Peyer's patch (tissue), 4 donors: ENCODE results near the gene NFE2L2. TPM values are rescaled to one million over a fixed set of nuclear protein-coding genes. Genes with fewer than 3 reads are reported as not detected.
A peak's percentile ranks its signal among the peaks of the same experiment; 100 is the strongest.
"Not testable (repeated sequence)": the region's sequence is repeated elsewhere in the genome, so short reads cannot be mapped to it uniquely, and the experiment has no call there.

Experiments used
- DNase-seq, 3 donors: peaks; one replicate each; pipeline ENCODE4 v3.0.0-alpha.2; 2017 to 2019
- H3K27ac ChIP-seq, 4 donors: fragments of 200-600 bp; sonication (generic); one replicate each; pipeline ENCODE4 v1.5.1; 2016 to 2019
- H3K27me3 ChIP-seq, 2 donors: fragments of 200-600 bp; sonication (generic); one replicate each; pipeline ENCODE4 v1.5.1; 2019
- H3K36me3 ChIP-seq, 3 donors: fragments of 200-600 bp; sonication (generic); one replicate each; pipeline ENCODE4 v1.5.1; 2016 to 2019
- H3K4me1 ChIP-seq, 4 donors: fragments of 200-600 bp; sonication (generic); one replicate each; pipeline ENCODE4 v1.5.1; 2016 to 2019
- H3K4me3 ChIP-seq, 4 donors: fragments of 200-600 bp; sonication (generic); 1 replicate in 3 of 4; 2 replicates in 1 of 4; pipeline ENCODE4 v1.5.1; 2016 to 2019; ENCODE audit warnings: mild to moderate bottlenecking in 1 of 4
- H3K9me3 ChIP-seq, 4 donors: fragments of 200-600 bp; sonication (generic); one replicate each; pipeline ENCODE4 v1.5.1; 2016 to 2019; ENCODE audit warnings: mild to moderate bottlenecking in 1 of 4
- POLR2A ChIP-seq, 2 donors: fragments of 450-650 bp; IDR thresholded peaks; one replicate each; pipeline ENCODE4 v1.5.1; 2017; ENCODE audit warnings: antibody characterized with exemption in 2 of 2, mild to moderate bottlenecking in 2 of 2, moderate library complexity in 2 of 2
- total RNA-seq, 4 donors: library from RNA; depleted of rRNA; stranded (reverse); fragments of >200 nt; gene quantifications; one replicate each; pipeline ENCODE4 v1.1.0, GENCODE V29; 2016
- TF ChIP-seq, protein P1 (sequence below), 6 experiments: fragments of 450-650 bp in 4 of 6; fragments of 200-600 bp in 2 of 6; sonication (generic) in 1 of 6; IDR thresholded peaks; one replicate each; pipeline ENCODE4 v1.5.1; 2017 to 2019; ENCODE audit warnings: antibody characterized with exemption in 6 of 6, mild to moderate bottlenecking in 3 of 6, moderate library complexity in 1 of 6

Gene NFE2L2
- total RNA-seq: 100 to 1,000 TPM in 2 of 4 donors, 10 to 100 TPM in 2; 85.3 to 162 (median 108) TPM

DNA sequence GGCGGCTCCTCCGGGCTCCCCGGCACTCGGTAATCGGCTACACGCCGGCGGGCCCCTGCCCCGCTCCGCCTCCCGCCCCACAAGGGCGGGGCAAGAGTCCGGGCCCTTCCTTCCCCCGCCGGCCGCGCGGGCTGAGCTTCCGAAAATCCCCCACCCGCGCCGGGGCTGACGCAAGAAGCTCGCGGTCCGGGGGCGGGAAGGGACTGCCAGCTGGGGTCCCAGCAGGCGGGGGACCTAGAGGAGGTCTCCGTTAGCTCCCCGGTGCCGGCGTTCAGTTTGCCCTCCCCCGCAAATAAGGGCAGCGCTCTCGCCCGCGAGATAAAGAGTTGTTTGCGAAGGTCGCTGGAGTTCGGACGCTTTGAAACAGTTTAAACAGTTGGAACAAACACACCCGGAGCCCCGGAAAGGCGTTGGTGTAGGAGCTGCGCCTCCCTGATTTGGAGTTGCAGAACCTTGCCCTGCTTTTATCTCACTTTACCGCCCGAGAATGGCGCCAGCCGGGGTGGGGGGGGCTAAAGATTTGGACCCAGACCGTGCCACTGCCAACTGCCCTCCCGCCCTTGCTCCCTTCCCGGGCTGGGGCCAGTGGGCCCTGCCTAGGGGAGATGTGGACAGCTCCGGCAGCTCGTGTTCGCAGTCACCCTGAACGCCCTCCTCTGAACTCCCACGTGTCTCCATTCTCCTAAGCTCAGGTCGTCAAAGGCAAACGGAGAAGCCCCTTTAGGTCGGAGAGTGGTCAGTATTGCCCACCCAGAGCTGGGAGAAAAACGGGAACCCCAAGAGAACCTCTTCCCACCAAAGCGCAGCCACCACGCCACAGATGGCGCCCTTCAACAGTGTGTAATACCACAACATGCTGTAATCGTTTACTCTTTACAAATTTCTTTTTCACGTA, at the start of gene NFE2L2:
TSS of gene NFE2L2 (minus strand) at position 35 of the 895 bp plus-strand sequence. CDS start 151 bp downstream, outside the sequence.
- H3K4me3 ChIP-seq: peak within 1 kb of the TSS; percentile 75 to 100 (median 97)
- no peaks in the 10 kb centered on the region for H3K36me3 ChIP-seq
- H3K4me1 ChIP-seq: peaks cover 0 to 32% (median 11%) of the 10 kb centered on the region in 4 donors
- peak; percentile 92 to 97 (median 94) for DNase-seq
- no peaks in the 10 kb centered on the region for H3K9me3 ChIP-seq
- TF ChIP-seq POLR2A (IDR thresholded peaks at IDR 0.05): peak; percentile 91 to 92
- TF ChIP-seq, protein P1, sequence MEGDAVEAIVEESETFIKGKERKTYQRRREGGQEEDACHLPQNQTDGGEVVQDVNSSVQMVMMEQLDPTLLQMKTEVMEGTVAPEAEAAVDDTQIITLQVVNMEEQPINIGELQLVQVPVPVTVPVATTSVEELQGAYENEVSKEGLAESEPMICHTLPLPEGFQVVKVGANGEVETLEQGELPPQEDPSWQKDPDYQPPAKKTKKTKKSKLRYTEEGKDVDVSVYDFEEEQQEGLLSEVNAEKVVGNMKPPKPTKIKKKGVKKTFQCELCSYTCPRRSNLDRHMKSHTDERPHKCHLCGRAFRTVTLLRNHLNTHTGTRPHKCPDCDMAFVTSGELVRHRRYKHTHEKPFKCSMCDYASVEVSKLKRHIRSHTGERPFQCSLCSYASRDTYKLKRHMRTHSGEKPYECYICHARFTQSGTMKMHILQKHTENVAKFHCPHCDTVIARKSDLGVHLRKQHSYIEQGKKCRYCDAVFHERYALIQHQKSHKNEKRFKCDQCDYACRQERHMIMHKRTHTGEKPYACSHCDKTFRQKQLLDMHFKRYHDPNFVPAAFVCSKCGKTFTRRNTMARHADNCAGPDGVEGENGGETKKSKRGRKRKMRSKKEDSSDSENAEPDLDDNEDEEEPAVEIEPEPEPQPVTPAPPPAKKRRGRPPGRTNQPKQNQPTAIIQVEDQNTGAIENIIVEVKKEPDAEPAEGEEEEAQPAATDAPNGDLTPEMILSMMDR (IDR thresholded peaks at IDR 0.05): peak in 4 of 6 experiments; percentile 9 to 32 (median 18)
- no peaks in the 10 kb centered on the region for H3K27me3 ChIP-seq
- peak within 1 kb of the TSS; percentile 96 to 100 (median 100) for H3K27ac ChIP-seq

GRCh38 chr2:177314194-177314593, 49.7 kb upstream of the NFE2L2 start:
- H3K27ac ChIP-seq: peak overlapping the region in 1 of 4 donors; percentile 48
- TF ChIP-seq, protein P1 (IDR thresholded peaks at IDR 0.05): no peak
- TF ChIP-seq POLR2A (IDR thresholded peaks at IDR 0.05): no peak
- H3K4me3 ChIP-seq: no peak overlapping the region
- no peaks in the 10 kb centered on the region for H3K9me3 ChIP-seq
- H3K4me1 ChIP-seq: peaks cover 0 to 9% (median 0%) of the 10 kb centered on the region in 4 donors
- no peaks in the 10 kb centered on the region for H3K36me3 ChIP-seq
- no peaks in the 10 kb centered on the region for H3K27me3 ChIP-seq
- no peak for DNase-seq

- Histone ChIP-seq H3K4me1 (peaks cover 0 to 9% (median 0%) of the 10 kb centered on the region in 4 donors), H3K4me3 (no peak overlapping the region), H3K36me3 (no peaks in the 10 kb centered on the region), H3K27me3 (no peaks in the 10 kb centered on the region), H3K9me3 (no peaks in the 10 kb centered on the region), H3K27ac (no peak overlapping the region)
- DNase-seq: no peak
- TF ChIP-seq, protein P1 (IDR thresholded peaks at IDR 0.05): no peak
- no peak for TF ChIP-seq POLR2A (IDR thresholded peaks at IDR 0.05)
Observed at GRCh38 chr2:177313162-177313781, 48.7 kb upstream of the NFE2L2 start.

DNA sequence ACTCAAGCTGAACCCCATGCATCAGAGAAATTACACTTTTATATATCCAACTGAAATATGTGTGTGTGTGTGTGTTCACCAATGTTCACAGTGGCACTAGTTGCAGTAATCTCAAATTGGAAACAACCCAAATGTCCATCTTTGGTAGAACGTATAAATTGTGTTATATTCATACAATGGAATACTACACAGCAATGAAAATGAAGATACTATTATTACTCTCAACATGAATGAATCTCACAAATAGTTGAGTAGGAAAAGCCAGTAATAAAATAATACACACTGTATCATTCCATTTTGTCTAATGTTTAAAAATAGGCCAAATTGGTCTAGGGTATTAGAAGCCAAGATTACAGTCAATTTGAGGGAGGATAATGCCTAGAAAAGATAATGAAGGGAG, 48.0 kb upstream of the NFE2L2 start:
- no peaks in the 10 kb centered on the region for H3K9me3 ChIP-seq
- TF ChIP-seq POLR2A (IDR thresholded peaks at IDR 0.05): no peak
- TF ChIP-seq, protein P1 (IDR thresholded peaks at IDR 0.05): no peak
- H3K27me3 ChIP-seq: no peaks in the 10 kb centered on the region
- no peak overlapping the region for H3K27ac ChIP-seq
- DNase-seq: no peak
- H3K36me3 ChIP-seq: no peaks in the 10 kb centered on the region
- H3K4me3 ChIP-seq: no peak overlapping the region
- H3K4me1 ChIP-seq: peaks cover 0 to 9% (median 0%) of the 10 kb centered on the region in 4 donors

GRCh38 chr2:177309672-177310309, 45.3 kb upstream of the NFE2L2 start:
- not testable (repeated sequence) for H3K9me3 ChIP-seq, H3K27ac ChIP-seq, H3K4me3 ChIP-seq, H3K36me3 ChIP-seq, H3K4me1 ChIP-seq, H3K27me3 ChIP-seq, DNase-seq
